Measurements from ENCODE around the gene SLC40A1. TPM values are rescaled to one million over a fixed set of nuclear protein-coding genes. Genes with fewer than 3 reads are reported as not detected.

The SLC40A1 gene
- total and polyA plus RNA-seq, 2 of the 13 experiments (the other 11 are each of a cell fraction or from before 2014, with no cell fraction given) = 10.6 to 24.9 TPM

GRCh38 chr2:189552991-189553404, 27.6 kb downstream of the SLC40A1 start (continued):
- 0 out of 2 replicates have a peak, but pooled peaks have one; percentile 17 for TF ChIP-seq THRA (CRISPR knock-in tag; IDR thresholded peaks at IDR 0.05; ENCODE audit: borderline replicate concordance)
- no peak for TF ChIP-seq SOX13 (IDR thresholded peaks at IDR 0.05)
- peak in 1 of 2 experiments; percentile 70; a peak in 2 of 4 replicates for TF ChIP-seq SOX13 (CRISPR knock-in tag; conservative IDR thresholded peaks at IDR 0.05 in 1 of 2, IDR thresholded peaks at IDR 0.05 in 1 of 2)
- TF ChIP-seq RCOR2 (CRISPR knock-in tag; IDR thresholded peaks at IDR 0.05) = peak; percentile 46; the same call in 1 of the 2 replicates
- TF ChIP-seq NFKB2 (CRISPR knock-in tag; IDR thresholded peaks at IDR 0.05; ENCODE audit: borderline replicate concordance) = no peak
- peak; percentile 55 for TF ChIP-seq PAXIP1 (CRISPR knock-in tag; conservative IDR thresholded peaks at IDR 0.05)
- TF ChIP-seq ATAD3A (CRISPR knock-in tag; IDR thresholded peaks at IDR 0.05) = no peak
- TF ChIP-seq FOXP1 (IDR thresholded peaks at IDR 0.05) = peak; percentile 90
- TF ChIP-seq FOXP1 (CRISPR knock-in tag; IDR thresholded peaks at IDR 0.05) = peak; percentile 90
- TF ChIP-seq ZNF333 (CRISPR knock-in tag; IDR thresholded peaks at IDR 0.05; ENCODE audit: borderline replicate concordance) = no peak
- TF ChIP-seq ATM (IDR thresholded peaks at IDR 0.05; ENCODE audit: borderline replicate concordance) = peak; percentile 6; the same call in 1 of the 2 replicates
- no peak for TF ChIP-seq TIGD3 (CRISPR knock-in tag; IDR thresholded peaks at IDR 0.05; ENCODE audit: borderline replicate concordance)
- peak; percentile 55; the same call in 1 of the 2 replicates for TF ChIP-seq HMG20A (CRISPR knock-in tag; IDR thresholded peaks at IDR 0.05; ENCODE audit: borderline replicate concordance)
- no peak for TF ChIP-seq ZNF33B (CRISPR knock-in tag; IDR thresholded peaks at IDR 0.05)
- no peak for TF ChIP-seq HOXA3 (CRISPR knock-in tag; IDR thresholded peaks at IDR 0.05)
- TF ChIP-seq ELF3 (CRISPR knock-in tag; IDR thresholded peaks at IDR 0.05) = no peak
- no peak for TF ChIP-seq HBP1 (CRISPR knock-in tag; IDR thresholded peaks at IDR 0.05; ENCODE audit: low read depth)
- TF ChIP-seq PHF5A (CRISPR knock-in tag; IDR thresholded peaks at IDR 0.05; ENCODE audit: low read depth, unreplicated experiment) = no peak
- no peak for TF ChIP-seq ZXDC (CRISPR knock-in tag; IDR thresholded peaks at IDR 0.05)
- TF ChIP-seq FOXK1 (CRISPR knock-in tag; IDR thresholded peaks at IDR 0.05; ENCODE audit: borderline replicate concordance, low read depth) = peak; percentile 41; the same call in 1 of the 2 replicates
- no peak for TF ChIP-seq ZFP36 (IDR thresholded peaks at IDR 0.05; ENCODE audit: borderline replicate concordance, low read depth, low read length, partially characterized antibody)
